ENCODE data around the gene HDAC4.
A peak's percentile ranks its signal among the peaks of the same experiment; 100 is the strongest.

HDAC4 gene

GRCh38 chr2:239262484-239263230 lies 138.2 kb downstream of the HDAC4 start:
- no peak for DNase-seq

- no peak for DNase-seq
Observed at GRCh38 chr2:239261796-239262483, 138.9 kb downstream of the HDAC4 start.

- no peak for DNase-seq
Observed at GRCh38 chr2:239261356-239261755, 139.5 kb downstream of the HDAC4 start.

GRCh38 chr2:239260546-239261327 lies 140.1 kb downstream of the HDAC4 start:
- no peak for DNase-seq

GRCh38 chr2:239259603-239260298 lies 141.1 kb downstream of the HDAC4 start:
- peak; percentile 59 to 64 for DNase-seq

GRCh38 chr2:239259173-239259572 lies 141.6 kb downstream of the HDAC4 start:
- DNase-seq, result no peak

- no peak for DNase-seq
Observed at GRCh38 chr2:239258248-239258647, 142.6 kb downstream of the HDAC4 start.

GRCh38 chr2:239257511-239257937 lies 143.3 kb downstream of the HDAC4 start:
- DNase-seq, result peak; percentile 24 to 50

- DNase-seq, result no peak
Observed at GRCh38 chr2:239256350-239256743, 144.5 kb downstream of the HDAC4 start.

GRCh38 chr2:239255628-239256349 lies 145.0 kb downstream of the HDAC4 start:
- DNase-seq, result no peak

- DNase-seq, result no peak
Observed at GRCh38 chr2:239255218-239255617, 145.6 kb downstream of the HDAC4 start.

GRCh38 chr2:239253701-239254436 lies 147.0 kb downstream of the HDAC4 start:
- no peak for DNase-seq

GRCh38 chr2:239253264-239253663 lies 147.6 kb downstream of the HDAC4 start:
- peak; percentile 51 to 64 for DNase-seq

- DNase-seq, result peak; percentile 37 to 46
Observed at GRCh38 chr2:239252801-239253200, 148.0 kb downstream of the HDAC4 start.

GRCh38 chr2:239252393-239252792 lies 148.4 kb downstream of the HDAC4 start:
- no peak for DNase-seq

- DNase-seq, result no peak
Observed at GRCh38 chr2:239251971-239252370, 148.8 kb downstream of the HDAC4 start.

GRCh38 chr2:239250216-239251081 lies 150.4 kb downstream of the HDAC4 start:
- DNase-seq, result no peak

GRCh38 chr2:239249776-239250175 lies 151.0 kb downstream of the HDAC4 start:
- DNase-seq, result peak; percentile 8 to 24

GRCh38 chr2:239249048-239249447 lies 151.8 kb downstream of the HDAC4 start:
- no peak for DNase-seq

Measured in Kasumi-1 (cell line).